ENCODE results near the gene MYL6B.

GRCh38 chr12:56155256-56155845, 3.0 kb downstream of the MYL6B start:
- TF ChIP-seq ZNF274 (IDR thresholded peaks at IDR 0.05; ENCODE audit: low read depth, low read length): no peak
- TF ChIP-seq YY1 (IDR thresholded peaks at IDR 0.05; ENCODE audit: insufficient read depth, insufficient read length): no peak

Data from NT2/D1 (cell line).